Effector CD8-positive, alpha-beta T cell (primary cell): ENCODE measurements around the gene ARL5C.

Experiments
- DNase-seq: peaks from one replicate; lab custom pipeline; 2025; lab: John Stamatoyannopoulos, UW
- total RNA-seq, 4 experiments: gene quantifications; one replicate each; lab custom pipeline; 2026; lab: John Stamatoyannopoulos, UW

Gene ARL5C, protein sequence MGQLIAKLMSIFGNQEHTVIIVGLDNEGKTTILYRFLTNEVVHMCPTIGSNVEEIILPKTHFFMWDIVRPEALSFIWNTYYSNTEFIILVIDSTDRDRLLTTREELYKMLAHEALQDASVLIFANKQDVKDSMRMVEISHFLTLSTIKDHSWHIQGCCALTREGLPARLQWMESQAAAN
- total RNA-seq, result 0 to 0.09 (median 0) reads per million in 4 experiments

- DNase-seq, result no peak
Observed at GRCh38 chr17:39165841-39166349, at the start of gene ARL5C. TSS of gene ARL5C (minus strand) at chr17:39166161. CDS start at chr17:39165760, 401 bp downstream.

DNA sequence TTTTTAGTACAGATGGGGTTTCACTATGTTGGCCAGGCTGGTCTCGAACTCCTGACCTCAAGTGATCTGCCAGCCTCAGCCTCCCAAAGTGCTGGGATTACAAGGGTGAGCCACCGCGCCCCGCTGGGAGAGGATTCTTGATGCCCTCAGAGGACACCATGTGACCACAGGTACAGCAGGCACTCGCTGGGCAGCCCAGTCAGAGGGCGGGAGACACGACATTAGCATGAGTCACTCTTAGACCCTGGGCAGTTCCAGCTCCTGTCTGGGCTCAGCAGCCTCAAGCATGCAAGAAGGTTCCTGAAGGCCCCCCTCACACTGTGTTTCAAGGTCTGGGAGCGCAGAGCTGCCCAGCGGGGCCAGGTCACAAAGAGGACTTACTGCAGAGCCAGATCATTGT, 47.9 kb upstream of the ARL5C start:
- no peak for DNase-seq

GRCh38 chr17:39212841-39213480, 47.0 kb upstream of the ARL5C start:
- no peak for DNase-seq

GRCh38 chr17:39212195-39212810, 46.3 kb upstream of the ARL5C start:
- no peak for DNase-seq

GRCh38 chr17:39210093-39210434, 44.1 kb upstream of the ARL5C start:
- no peak for DNase-seq

DNA sequence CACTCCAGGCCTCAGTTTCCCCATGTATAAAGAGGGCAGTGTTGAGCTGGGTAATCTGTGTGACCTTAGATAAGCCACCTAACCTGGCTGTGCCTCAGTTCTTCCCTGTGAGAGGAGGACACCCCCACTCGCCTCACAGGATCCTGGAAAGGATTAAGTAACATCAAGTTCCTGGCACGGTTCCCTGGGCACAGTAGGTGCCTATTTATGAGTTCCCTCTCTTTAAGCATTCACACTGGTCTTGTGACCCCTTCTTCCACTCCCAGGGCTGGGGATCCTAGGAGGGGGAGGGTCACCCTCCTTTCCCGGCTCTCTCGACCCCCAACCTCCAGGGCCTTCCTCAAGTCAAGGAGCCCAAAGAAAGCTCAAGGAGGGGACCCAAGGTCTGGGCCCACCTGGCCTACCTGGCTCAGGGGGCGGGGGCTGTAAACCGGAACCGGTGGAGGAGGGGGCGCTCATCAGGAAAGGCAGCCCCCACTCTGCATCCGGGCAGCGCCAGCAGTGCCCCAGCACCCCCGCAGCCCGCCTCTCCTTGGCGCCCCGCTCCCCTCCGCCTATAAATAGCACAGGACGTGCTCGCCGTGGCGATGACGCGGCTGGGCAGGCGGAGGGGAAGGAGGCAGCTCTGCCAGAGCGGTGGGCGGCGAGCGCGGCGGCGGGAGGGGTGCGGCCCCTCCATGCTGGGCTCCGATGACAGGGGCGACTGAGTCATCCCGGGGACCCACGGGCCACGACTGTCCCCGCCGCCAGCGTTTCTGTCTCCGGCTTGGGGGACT, 43.5 kb upstream of the ARL5C start:
- peak; percentile 68 for DNase-seq

DNA sequence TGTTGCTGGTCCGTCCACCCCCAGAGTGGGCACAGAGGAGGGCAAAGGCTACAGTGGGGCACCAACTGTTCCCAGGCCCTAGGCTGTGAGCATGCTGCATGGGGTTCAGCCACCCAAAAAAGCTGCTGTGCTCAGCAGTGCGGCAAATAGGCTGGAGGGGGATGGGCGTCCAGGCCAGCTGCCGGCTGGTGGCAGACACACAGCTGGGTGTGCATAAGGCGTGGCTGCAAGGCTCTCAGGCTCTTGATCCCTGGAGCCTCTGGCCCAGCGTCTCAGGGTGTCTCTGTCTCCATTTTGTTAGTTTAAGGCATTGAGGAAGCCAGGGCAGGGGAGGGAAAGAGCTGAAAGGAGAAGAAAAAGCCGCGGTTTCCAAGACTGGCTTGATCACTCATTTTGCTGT, 42.9 kb upstream of the ARL5C start:
- DNase-seq, result no peak

DNA sequence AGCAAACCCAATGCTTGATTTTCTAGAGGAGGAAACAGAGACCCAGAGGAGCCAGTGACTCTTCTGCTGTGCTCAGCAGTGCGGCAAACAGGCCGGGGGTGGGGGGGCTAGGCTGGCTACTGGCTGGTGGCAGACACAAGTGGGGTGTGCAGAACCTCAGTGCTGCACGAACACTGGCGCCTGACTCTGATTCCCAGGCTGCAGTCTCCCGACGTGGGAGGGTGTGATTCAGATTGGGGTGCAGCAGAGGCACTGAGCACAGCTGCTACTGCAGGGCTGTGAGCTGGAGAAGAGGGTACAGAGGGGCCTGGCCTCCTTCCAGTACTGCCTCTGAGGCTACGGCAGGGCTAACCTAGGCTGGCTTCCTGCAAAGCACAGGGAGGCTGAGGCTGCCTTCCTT, 42.2 kb upstream of the ARL5C start:
- DNase-seq, result no peak

- DNase-seq, result no peak
Observed at GRCh38 chr17:39205112-39205526, 39.2 kb upstream of the ARL5C start.

DNA sequence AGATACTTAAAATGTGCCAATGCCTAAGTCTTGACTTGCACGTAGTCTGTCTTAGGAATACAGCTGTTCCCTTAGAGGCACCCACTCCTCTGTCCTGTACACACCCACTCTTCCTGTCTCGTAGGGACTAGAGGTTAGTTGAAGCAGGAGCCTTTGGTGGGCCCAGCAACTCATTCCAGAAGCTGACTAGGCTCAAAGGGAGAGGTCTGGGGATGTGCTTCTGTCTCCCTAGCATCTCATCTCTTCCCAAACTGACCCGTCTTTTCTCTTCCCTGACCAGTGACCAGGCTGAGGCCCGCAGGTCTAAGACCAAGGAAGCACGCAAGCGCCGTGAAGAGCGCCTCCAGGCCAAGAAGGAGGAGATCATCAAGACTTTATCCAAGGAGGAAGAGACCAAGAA, 38.3 kb upstream of the ARL5C start:
- DNase-seq, result no peak

DNA sequence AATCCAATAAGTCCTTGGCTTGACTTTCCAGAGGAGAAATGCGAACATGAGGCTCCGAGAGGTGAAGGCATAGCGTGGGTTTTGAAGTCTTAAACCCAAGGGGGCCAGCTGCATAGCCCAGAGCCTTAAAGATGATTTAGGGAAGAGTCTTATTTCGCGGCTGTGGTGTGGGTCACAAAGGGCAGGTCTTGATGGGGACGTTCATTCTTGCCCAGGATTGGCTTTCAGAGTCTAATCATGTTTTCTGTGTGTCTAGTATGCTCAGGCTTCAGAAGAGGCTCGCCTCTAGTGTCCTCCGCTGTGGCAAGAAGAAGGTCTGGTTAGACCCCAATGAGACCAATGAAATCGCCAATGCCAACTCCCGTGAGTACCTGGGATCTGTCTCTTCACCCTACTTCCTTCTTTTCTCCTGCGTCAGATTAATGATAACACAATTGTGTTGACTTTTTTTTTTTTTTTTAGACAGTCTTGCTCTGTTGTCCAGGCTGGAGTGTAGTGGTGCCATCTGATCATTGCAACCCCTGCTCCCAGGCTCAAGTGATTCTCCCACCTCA, 35.1 kb upstream of the ARL5C start:
- no peak for DNase-seq

GRCh38 chr17:39200070-39200879, 34.3 kb upstream of the ARL5C start, which contains the start of gene RPL19:
TSS of gene RPL19 (plus strand) at chr17:39200283. CDS start at chr17:39200345, 62 bp downstream.
- DNase-seq, result peak; percentile 70

GRCh38 chr17:39199820-39200069, 33.8 kb upstream of the ARL5C start:
- DNase-seq, result peak; percentile 79

DNA sequence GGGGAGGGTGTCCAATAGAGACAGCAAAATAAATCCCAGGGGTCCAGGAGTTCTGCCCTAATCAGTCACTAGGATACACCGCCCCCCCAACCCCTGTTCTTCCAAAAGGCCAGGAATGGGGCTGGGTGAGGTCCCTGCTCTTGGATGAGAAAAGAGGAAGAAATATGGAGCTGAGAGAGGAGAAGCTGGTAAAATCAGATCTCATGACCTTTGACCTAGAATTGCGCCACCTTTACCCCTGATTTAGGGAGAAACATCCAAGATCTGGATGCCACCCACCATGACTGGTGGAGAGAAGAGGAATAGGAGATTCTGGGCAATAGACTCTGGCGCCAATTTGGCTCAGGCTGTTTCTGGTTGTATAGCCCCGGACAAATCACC, 32.2 kb upstream of the ARL5C start:
- DNase-seq, result no peak

DNA sequence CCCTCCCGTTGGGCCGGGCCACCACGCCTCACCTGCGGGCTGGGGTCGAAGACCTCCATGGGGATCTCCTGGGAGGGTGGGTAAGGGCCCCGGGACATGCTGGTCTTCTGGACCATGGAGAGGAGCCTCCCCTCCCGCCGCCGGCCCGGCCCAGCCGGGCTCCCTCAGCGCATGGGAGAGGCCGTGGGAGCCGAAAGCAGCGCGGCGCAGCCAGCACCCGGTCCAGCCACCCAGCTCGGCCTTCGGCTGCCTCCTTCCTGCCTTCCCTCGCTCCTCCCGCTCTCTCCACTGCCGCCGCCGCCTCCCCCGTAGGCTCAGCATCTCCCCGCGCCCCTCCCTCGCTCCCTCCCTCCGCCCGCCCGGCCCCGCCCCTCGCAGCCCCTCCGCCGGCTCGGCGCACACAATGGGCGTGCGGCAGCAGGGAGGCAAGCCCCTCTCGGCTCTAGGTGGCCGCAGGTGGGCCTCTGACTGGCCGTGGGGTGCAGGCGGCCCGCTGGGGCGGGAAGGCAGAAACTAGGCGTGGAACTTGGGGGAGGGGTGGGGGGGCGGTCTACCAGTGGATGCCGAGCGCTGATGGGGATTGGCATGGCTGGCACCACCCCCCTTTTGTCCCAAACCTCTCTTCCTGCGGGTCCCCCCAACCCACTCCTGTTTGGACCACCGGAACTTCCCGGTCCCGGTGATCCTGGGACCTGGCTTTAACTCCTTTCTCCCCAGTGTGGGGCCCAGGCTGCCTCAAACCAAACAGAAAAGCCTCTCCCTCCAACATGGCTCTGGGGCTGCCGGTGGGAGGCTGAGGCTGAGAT, 31.6 kb upstream of the ARL5C start, which contains the start of gene CACNB1:
TSS of gene CACNB1 (minus strand) at position 290 of the 806 bp plus-strand sequence. CDS start at position 116, 174 bp downstream.
- DNase-seq, result peak; percentile 68

DNA sequence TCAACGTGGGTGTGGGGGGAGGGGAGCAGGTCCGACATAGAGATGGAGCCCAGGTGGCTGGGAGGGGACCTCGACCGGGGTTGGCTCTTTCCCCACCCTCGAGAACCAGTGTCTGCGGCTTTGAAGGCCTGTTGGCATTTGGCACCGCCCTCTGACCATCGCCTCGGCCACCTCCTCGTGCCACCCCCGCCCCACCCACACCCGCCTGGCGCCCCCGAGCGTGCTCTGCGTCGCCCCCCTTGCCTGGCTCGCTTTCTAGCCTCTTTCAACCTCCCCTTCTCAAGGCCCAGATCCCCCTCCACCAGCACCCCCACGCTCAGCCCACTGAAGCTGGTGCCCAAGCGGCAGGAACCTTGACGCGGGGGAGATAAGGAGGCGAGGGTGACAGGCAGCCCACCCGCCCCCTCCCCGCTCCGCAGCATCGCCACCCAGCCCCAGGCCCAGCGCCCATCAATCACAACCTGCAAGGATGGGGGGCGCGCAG, 30.9 kb upstream of the ARL5C start:
- DNase-seq, result no peak

GRCh38 chr17:39196241-39196807, 30.4 kb upstream of the ARL5C start:
- no peak for DNase-seq

- no peak for DNase-seq
Observed at GRCh38 chr17:39195568-39196160, 29.7 kb upstream of the ARL5C start.

- DNase-seq, result no peak
Observed at GRCh38 chr17:39194985-39195524, 29.1 kb upstream of the ARL5C start.
